ENCODE results near the gene RBM28. TPM values are rescaled to one million over a fixed set of nuclear protein-coding genes. Genes with fewer than 3 reads are reported as not detected.

The RBM28 gene
- total RNA-seq, 1 donor from 2014 or later: 67.7 TPM

DNA sequence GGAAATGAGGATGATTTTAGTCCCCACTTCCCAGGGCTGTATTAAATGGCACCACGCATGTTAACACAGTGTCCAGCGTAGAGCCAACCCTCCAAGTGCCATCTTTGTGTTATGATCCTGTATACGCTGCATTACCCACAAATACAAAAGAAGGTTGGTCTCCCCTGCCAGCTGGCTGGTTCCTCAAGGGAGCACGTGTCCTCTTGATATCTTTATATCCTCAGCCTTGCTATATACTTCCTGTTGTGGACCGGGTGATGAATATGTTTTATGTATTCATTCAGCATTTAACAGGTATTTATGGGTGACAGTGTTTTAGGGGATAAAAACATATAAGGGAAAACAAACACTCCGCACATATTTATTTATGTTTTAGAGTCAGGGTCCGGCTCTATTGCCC is 41.0 kb upstream of the RBM28 start:
- Mint-ChIP-seq H3K4me1 (ENCODE audit: low read depth) (no peaks in the 10 kb centered on the region), H3K27ac (no peak overlapping the region), H3K4me3 (ENCODE audit: low read depth) (no peak overlapping the region), H3K9me3 (no peaks in the 10 kb centered on the region), H3K27me3 (ENCODE audit: low read depth) (peaks cover 6% of the 10 kb centered on the region), H3K36me3 (ENCODE audit: low read depth) (no peaks in the 10 kb centered on the region)
- intact Hi-C loops (cut with micrococcal nuclease): no loop called here
- DNase-seq (ENCODE audit: low spot score): no peak

DNA sequence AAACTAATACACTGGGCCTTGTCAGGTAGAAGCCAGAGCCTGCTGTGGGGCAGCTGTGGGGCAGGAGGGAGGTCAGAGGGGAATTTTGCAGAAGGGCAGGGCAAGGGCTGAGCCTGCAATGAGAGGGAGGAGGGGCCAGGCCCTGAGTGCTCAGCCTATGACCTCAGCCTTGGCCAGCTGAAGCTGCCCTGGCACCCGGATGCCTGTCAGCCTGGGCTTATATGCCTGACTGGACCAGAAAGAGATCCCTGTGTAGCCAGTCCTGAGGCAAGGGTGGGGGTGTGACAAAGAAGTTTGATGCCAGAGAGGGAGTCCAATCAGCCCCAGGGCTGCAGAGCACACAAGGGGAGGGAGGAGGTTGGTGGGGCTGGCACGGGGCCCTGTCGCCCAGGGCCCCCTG is 40.1 kb upstream of the RBM28 start:
- H3K4me3 Mint-ChIP-seq (ENCODE audit: low read depth): no peak overlapping the region
- DNase-seq (ENCODE audit: low spot score): no peak
- peaks cover 6% of the 10 kb centered on the region for H3K27me3 Mint-ChIP-seq (ENCODE audit: low read depth)
- H3K36me3 Mint-ChIP-seq (ENCODE audit: low read depth): no peaks in the 10 kb centered on the region
- no peaks in the 10 kb centered on the region for H3K4me1 Mint-ChIP-seq (ENCODE audit: low read depth)
- intact Hi-C loops (cut with micrococcal nuclease): no loop called here
- H3K9me3 Mint-ChIP-seq: no peaks in the 10 kb centered on the region
- no peak overlapping the region for H3K27ac Mint-ChIP-seq

DNA sequence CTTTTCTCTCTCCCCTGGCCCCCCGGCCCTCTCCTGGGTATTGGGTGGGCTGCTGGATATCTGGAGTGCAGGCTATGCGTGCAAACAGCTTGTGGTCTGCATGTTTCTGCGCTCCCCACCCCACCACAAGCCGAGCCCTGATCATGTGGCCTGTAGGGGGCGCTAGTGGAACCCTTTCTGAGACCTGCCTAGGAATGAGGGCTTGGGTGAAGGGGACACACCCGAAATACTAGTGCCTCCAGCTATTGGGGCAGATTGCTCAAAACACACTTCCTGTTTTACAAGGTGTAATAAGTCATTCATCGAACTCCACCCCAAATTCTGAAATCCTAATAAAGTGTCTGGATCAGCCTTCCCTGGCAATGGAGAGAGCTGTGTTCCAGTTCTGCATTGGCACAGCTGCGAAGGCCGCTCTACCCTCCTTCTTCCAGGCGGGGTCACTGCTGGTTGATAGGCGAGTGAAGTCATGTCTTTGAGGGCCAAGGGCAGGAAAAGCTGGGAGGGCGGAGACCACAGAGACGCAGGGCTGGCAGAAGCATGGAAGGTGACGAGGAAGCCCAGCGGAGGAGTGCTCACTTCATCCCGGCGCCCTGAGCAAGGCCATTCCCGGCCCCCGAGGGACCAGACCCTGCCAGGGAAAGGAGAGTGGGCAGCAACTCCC is 37.6 kb upstream of the RBM28 start:
- no peak for DNase-seq (ENCODE audit: low spot score)
- intact Hi-C loops (cut with micrococcal nuclease): no loop called here
- no peak overlapping the region for H3K27ac Mint-ChIP-seq

DNA sequence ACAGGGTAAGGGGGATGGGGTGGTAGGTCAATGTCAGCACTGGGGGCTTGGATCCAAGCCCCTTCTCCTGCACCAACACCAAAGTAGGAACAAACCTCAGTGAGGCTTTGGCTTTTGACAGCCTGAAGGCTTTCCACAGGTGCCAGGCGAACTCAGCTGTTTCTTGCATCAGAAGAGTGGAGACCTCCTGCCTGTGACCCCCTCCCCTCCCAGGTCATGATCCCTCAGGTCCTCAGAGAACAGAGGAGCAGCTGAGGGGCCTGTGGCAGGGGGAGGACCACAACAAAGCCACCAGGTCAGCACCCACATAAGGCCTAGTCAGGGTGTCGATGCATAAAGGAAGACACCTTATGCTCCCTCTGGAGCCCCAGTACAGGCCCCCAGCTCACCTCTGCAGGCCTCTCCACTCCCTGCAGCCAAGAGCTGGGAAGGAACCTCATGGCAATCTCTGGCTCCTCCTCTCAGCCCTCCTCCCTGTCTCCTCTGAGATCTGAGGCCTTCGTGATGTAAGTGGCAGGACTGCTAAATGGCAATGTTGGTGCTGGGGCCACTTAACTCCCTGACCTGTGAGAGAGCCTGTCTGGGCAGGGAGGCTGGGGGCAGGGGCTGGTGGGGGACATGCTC is 36.9 kb upstream of the RBM28 start:
- DNase-seq (ENCODE audit: low spot score): no peak
- H3K27ac Mint-ChIP-seq: no peak overlapping the region
- H3K4me1 Mint-ChIP-seq (ENCODE audit: low read depth): no peaks in the 10 kb centered on the region
- intact Hi-C loops (cut with micrococcal nuclease): no loop called here
- H3K36me3 Mint-ChIP-seq (ENCODE audit: low read depth): no peaks in the 10 kb centered on the region
- H3K27me3 Mint-ChIP-seq (ENCODE audit: low read depth): peaks cover 2% of the 10 kb centered on the region
- H3K4me3 Mint-ChIP-seq (ENCODE audit: low read depth): no peak overlapping the region
- H3K9me3 Mint-ChIP-seq: no peaks in the 10 kb centered on the region

More for the DNA sequence above, 37.6 kb upstream of the RBM28 start:
- peaks cover 2% of the 10 kb centered on the region for H3K27me3 Mint-ChIP-seq (ENCODE audit: low read depth)
- no peaks in the 10 kb centered on the region for H3K4me1 Mint-ChIP-seq (ENCODE audit: low read depth)
- no peaks in the 10 kb centered on the region for H3K9me3 Mint-ChIP-seq
- H3K36me3 Mint-ChIP-seq (ENCODE audit: low read depth): no peaks in the 10 kb centered on the region
- no peak overlapping the region for H3K4me3 Mint-ChIP-seq (ENCODE audit: low read depth)

DNA sequence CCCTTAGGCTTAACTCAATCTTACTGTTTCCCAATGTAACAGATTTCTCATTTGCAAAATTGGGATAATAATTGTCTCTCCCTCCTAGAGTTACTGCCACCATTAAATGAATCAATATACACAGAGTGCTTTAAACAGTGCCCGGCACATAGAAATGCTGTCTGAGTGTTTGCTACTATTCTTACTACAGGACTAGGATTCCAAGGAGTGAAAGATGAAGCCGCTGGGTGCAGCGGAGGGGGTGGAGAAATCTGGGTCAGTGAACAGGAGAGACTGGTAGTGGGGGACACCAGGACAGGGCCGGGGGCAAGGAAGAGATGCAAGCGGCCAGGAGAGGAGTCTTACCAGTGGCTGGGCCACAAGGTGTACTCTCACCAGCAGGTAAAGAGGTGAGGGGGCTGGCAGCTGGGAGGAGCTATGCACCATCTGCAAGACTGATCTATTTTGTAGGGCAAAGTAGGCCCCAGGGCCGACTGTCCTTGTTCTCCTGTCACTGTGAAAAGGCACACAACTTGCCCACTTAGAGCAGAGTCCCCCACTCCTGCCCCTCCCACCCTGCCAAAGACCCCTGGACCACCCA is 36.3 kb upstream of the RBM28 start:
- DNase-seq (ENCODE audit: low spot score): no peak
- no peaks in the 10 kb centered on the region for H3K9me3 Mint-ChIP-seq
- H3K27me3 Mint-ChIP-seq (ENCODE audit: low read depth): peaks cover 2% of the 10 kb centered on the region
- H3K4me1 Mint-ChIP-seq (ENCODE audit: low read depth): no peaks in the 10 kb centered on the region
- H3K4me3 Mint-ChIP-seq (ENCODE audit: low read depth): no peak overlapping the region
- no peak overlapping the region for H3K27ac Mint-ChIP-seq
- H3K36me3 Mint-ChIP-seq (ENCODE audit: low read depth): no peaks in the 10 kb centered on the region
- intact Hi-C loops (cut with micrococcal nuclease): no loop called here

DNA sequence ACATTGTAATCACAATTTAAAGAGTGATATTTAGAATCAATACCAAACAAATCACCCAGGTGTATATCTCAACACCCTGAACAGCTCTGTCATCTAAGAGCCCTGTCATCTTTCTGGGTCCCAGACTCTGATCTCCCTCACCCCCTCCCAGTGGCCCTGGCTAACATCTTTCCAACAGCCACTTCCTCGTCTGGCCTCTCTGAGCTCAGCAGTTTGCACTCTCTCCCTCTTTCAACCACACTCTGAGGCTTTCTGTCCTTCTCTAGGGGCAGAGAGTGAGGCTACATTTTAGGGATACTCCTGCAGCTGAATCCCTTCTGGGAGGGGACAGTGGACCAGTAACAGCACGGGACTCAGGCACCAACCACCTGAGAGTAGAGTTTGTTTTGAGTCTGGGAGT is 34.9 kb upstream of the RBM28 start:
- H3K4me1 Mint-ChIP-seq (ENCODE audit: low read depth): no peaks in the 10 kb centered on the region
- H3K27ac Mint-ChIP-seq: no peak overlapping the region
- H3K9me3 Mint-ChIP-seq: no peaks in the 10 kb centered on the region
- DNase-seq (ENCODE audit: low spot score): no peak
- H3K36me3 Mint-ChIP-seq (ENCODE audit: low read depth): no peaks in the 10 kb centered on the region
- peaks cover 7% of the 10 kb centered on the region for H3K27me3 Mint-ChIP-seq (ENCODE audit: low read depth)
- no peak overlapping the region for H3K4me3 Mint-ChIP-seq (ENCODE audit: low read depth)
- intact Hi-C loops (cut with micrococcal nuclease): no loop called here

DNA sequence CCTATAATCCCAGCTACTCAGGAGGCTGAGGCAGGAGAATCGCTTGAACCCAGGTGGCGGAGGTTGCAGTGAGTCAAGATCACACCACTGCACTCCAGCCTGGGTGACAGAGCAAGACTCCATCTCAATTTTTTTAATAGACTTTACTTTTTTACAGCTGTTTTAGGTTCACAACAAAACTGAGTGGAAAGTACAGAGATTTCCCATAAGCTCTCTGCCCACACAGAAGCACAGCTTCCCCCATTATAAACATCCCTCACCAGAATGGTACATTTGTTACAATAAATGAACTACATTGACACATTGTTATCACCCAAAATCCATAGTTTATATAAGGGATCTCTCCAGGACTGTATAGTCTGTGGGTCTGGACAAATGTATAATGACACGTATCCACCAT is 32.4 kb upstream of the RBM28 start:
- Mint-ChIP-seq H3K27me3 (ENCODE audit: low read depth) (peaks cover 11% of the 10 kb centered on the region), H3K9me3 (no peaks in the 10 kb centered on the region), H3K4me1 (ENCODE audit: low read depth) (no peaks in the 10 kb centered on the region), H3K36me3 (ENCODE audit: low read depth) (no peaks in the 10 kb centered on the region), H3K27ac (no peak overlapping the region), H3K4me3 (ENCODE audit: low read depth) (no peak overlapping the region)
- no peak for DNase-seq (ENCODE audit: low spot score)
- intact Hi-C loops (cut with micrococcal nuclease): no loop called here

DNA sequence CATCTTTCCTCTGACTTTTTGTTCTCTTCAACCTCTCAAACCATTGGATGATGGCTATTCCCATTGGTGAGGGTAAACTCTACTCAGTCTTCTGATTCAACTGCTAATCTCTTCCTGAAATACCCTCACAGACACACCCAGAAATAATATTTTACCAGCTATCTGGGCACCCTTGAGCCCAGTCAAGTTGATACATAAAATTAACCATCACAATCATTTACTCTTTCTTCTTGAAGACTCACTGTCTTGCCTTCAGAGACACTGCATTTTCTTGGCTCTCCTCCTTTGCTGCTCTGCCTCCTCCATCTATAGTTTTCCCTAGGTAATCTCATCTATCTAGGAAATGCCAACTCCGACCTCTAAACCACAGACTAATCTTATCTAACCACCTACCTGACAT is 30.3 kb upstream of the RBM28 start:
- peaks cover 14% of the 10 kb centered on the region for H3K27me3 Mint-ChIP-seq (ENCODE audit: low read depth)
- no peak for DNase-seq (ENCODE audit: low spot score)
- intact Hi-C loops (cut with micrococcal nuclease): no loop called here
- no peaks in the 10 kb centered on the region for H3K36me3 Mint-ChIP-seq (ENCODE audit: low read depth)
- H3K4me3 Mint-ChIP-seq (ENCODE audit: low read depth): no peak overlapping the region
- H3K27ac Mint-ChIP-seq: no peak overlapping the region
- no peaks in the 10 kb centered on the region for H3K4me1 Mint-ChIP-seq (ENCODE audit: low read depth)
- no peaks in the 10 kb centered on the region for H3K9me3 Mint-ChIP-seq

DNA sequence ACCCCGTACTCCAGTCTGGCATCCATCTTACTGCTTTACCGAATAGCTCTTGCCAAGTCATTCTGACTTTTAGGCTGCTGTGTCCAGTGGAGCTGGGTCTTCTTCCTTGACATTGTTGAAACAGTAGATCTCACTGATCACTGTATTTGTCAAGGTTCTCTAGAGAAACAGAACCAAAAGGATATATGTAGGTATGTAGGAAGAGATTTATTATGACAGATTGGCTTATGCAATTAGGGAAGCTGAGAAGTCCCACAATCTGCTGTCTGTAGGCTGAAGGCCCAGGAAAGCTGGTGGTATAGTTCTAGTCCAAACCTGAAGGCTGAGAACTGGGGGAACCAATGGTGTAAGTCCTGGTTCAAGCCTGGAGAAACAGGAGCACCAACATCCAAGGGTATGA is 29.9 kb upstream of the RBM28 start:
- H3K27ac Mint-ChIP-seq: no peak overlapping the region
- H3K4me3 Mint-ChIP-seq (ENCODE audit: low read depth): no peak overlapping the region
- intact Hi-C loops (cut with micrococcal nuclease): no loop called here
- H3K27me3 Mint-ChIP-seq (ENCODE audit: low read depth): peaks cover 14% of the 10 kb centered on the region
- H3K4me1 Mint-ChIP-seq (ENCODE audit: low read depth): no peaks in the 10 kb centered on the region
- no peaks in the 10 kb centered on the region for H3K36me3 Mint-ChIP-seq (ENCODE audit: low read depth)
- DNase-seq (ENCODE audit: low spot score): no peak
- no peaks in the 10 kb centered on the region for H3K9me3 Mint-ChIP-seq

DNA sequence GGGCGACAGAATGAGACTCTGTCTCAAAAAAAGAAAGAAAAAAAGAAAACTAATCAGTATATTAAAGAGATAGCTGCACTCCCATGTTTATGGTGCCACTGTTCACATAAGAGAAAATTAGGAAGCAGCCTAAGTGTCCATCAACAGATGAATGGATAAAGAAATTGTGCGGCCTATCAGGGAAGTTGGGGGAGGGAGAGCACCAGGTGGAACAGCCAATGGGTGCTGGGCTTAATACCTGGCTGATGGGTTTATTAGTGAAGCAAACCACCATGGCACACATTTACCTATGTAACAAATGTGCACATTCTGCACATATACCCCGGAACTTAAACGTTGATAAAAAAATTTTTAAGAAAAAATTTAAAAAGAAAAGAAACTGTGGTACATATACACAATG is 26.8 kb upstream of the RBM28 start:
- Mint-ChIP-seq H3K4me3 (ENCODE audit: low read depth) (no peak overlapping the region), H3K27ac (no peak overlapping the region), H3K4me1 (ENCODE audit: low read depth) (no peaks in the 10 kb centered on the region), H3K36me3 (ENCODE audit: low read depth) (no peaks in the 10 kb centered on the region), H3K27me3 (ENCODE audit: low read depth) (peaks cover 34% of the 10 kb centered on the region), H3K9me3 (no peaks in the 10 kb centered on the region)
- no peak for DNase-seq (ENCODE audit: low spot score)
- intact Hi-C loops (cut with micrococcal nuclease): no loop called here

DNA sequence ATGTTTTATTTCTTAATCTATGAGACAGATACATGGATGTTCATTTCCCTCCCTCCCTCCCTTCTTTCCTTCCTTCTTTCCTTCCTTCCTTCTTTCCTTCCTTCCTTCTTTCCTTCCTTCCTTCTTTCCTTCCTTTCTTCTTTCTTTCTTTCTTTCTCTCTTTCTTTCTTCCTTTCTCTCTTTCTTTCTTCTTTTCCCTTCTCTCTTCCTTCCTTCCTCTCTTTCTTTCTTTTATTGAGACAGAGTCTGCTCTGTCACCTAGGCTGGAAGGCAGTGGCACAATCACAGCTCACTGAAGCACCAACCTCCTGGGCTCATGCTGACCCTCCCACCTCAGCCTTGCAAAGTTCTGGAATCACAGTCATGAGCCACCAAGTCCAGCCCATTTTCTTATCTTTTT is 23.3 kb upstream of the RBM28 start:
- Mint-ChIP-seq H3K4me1 (ENCODE audit: low read depth) (peaks cover 12% of the 10 kb centered on the region), H3K27ac (no peak overlapping the region), H3K4me3 (ENCODE audit: low read depth) (no peak overlapping the region), H3K27me3 (ENCODE audit: low read depth) (peaks cover 60% of the 10 kb centered on the region), H3K9me3 (no peaks in the 10 kb centered on the region), H3K36me3 (ENCODE audit: low read depth) (no peaks in the 10 kb centered on the region)
- no peak for DNase-seq (ENCODE audit: low spot score)
- intact Hi-C loops (cut with micrococcal nuclease): no loop called here

DNA sequence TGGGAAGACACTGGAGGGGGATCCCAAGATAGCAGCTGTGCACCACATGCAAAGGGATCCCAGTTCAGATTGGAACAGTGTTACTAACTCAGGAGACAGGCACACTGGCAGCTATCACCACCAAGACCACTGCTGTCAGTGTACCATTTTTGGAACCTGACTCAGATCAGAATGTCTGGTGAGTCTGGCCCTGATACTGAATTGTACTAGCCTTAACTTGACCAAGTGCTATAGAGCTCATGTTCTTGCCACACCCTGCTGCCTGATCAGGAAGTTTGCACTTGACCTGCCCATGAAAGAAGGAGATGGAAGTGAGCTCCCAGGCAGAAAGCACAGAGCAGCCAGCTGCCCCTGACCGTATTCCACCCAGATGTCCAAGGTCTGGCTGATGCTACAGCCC is 22.6 kb upstream of the RBM28 start:
- intact Hi-C loops (cut with micrococcal nuclease): no loop called here
- Mint-ChIP-seq H3K9me3 (no peaks in the 10 kb centered on the region), H3K36me3 (ENCODE audit: low read depth) (no peaks in the 10 kb centered on the region), H3K27ac (no peak overlapping the region), H3K27me3 (ENCODE audit: low read depth) (peaks cover 61% of the 10 kb centered on the region), H3K4me3 (ENCODE audit: low read depth) (no peak overlapping the region), H3K4me1 (ENCODE audit: low read depth) (peaks cover 16% of the 10 kb centered on the region)
- no peak for DNase-seq (ENCODE audit: low spot score)

DNA sequence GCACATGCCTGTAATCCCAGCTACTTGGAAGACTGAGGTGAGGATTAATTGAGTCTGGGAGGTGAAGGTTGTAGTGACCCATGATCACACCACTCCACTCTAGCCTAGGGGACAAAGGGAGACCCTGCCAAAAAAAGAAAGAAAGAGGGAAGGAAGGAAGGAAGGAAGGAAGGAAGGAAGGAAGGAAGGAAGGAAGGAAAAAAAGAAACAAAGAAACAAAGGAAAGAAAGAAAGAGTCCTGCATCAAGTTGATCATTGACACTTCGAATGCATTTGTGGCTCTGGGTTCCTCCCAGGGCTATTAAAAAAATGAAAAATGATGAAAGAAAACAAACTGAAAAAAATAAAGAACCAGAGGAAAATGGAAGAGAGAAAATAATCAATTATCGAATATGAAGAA is 21.7 kb upstream of the RBM28 start:
- intact Hi-C loops (cut with micrococcal nuclease): no loop called here
- Mint-ChIP-seq H3K27ac (no peak overlapping the region), H3K4me3 (ENCODE audit: low read depth) (no peak overlapping the region), H3K36me3 (ENCODE audit: low read depth) (no peaks in the 10 kb centered on the region), H3K4me1 (ENCODE audit: low read depth) (peaks cover 22% of the 10 kb centered on the region), H3K9me3 (no peaks in the 10 kb centered on the region), H3K27me3 (ENCODE audit: low read depth) (peaks cover 64% of the 10 kb centered on the region)
- no peak for DNase-seq (ENCODE audit: low spot score)
